SIG-M5 (cell line): ENCODE data around the gene PLEKHG4.

Source experiments
- DNase-seq: peaks from one replicate; lab custom pipeline; 2025; lab: John Stamatoyannopoulos, UW

Gene PLEKHG4

GRCh38 chr16:67294171-67294757, 14.9 kb downstream of the PLEKHG4 start:
- no peak for DNase-seq

GRCh38 chr16:67294938-67295361, 15.6 kb downstream of the PLEKHG4 start:
- DNase-seq: no peak

GRCh38 chr16:67296420-67296819, 17.1 kb downstream of the PLEKHG4 start:
- DNase-seq: no peak

- no peak for DNase-seq
Observed at GRCh38 chr16:67298277-67298676, 18.9 kb downstream of the PLEKHG4 start.

GRCh38 chr16:67299269-67299668, 19.9 kb downstream of the PLEKHG4 start:
- no peak for DNase-seq

- no peak for DNase-seq
Observed at GRCh38 chr16:67301080-67301782, 21.9 kb downstream of the PLEKHG4 start.

GRCh38 chr16:67302076-67302475, 22.7 kb downstream of the PLEKHG4 start:
- no peak for DNase-seq

- DNase-seq: no peak
Observed at GRCh38 chr16:67302970-67303369, 23.6 kb downstream of the PLEKHG4 start.

GRCh38 chr16:67304020-67304419, 24.7 kb downstream of the PLEKHG4 start:
- no peak for DNase-seq

GRCh38 chr16:67305216-67306071, 26.1 kb downstream of the PLEKHG4 start:
- DNase-seq: no peak

- DNase-seq: no peak
Observed at GRCh38 chr16:67310561-67310960, 31.2 kb downstream of the PLEKHG4 start.

- no peak for DNase-seq
Observed at GRCh38 chr16:67311607-67312488, 32.5 kb downstream of the PLEKHG4 start.

GRCh38 chr16:67312719-67313118, 33.4 kb downstream of the PLEKHG4 start:
- no peak for DNase-seq

GRCh38 chr16:67317853-67318252, 38.5 kb downstream of the PLEKHG4 start:
- DNase-seq: no peak

GRCh38 chr16:67326115-67326471, 46.8 kb downstream of the PLEKHG4 start:
- DNase-seq: no peak

- DNase-seq: no peak
Observed at GRCh38 chr16:67326472-67327309, 47.4 kb downstream of the PLEKHG4 start, which contains the start of the genes KCTD19 and LRRC36. KCTD19 (minus strand) TSS chr16:67326741; CDS start chr16:67326707, 34 bp downstream. LRRC36 (plus strand) TSS chr16:67326815; CDS start chr16:67326863, 48 bp downstream.

- DNase-seq: no peak
Observed at GRCh38 chr16:67327743-67328142, 48.4 kb downstream of the PLEKHG4 start.

GRCh38 chr16:67329901-67330300, 50.6 kb downstream of the PLEKHG4 start:
- DNase-seq: no peak

- DNase-seq: no peak
Observed at GRCh38 chr16:67333315-67333714, 54.0 kb downstream of the PLEKHG4 start.

GRCh38 chr16:67336116-67336515, 56.8 kb downstream of the PLEKHG4 start:
- no peak for DNase-seq

GRCh38 chr16:67336648-67337047, 57.3 kb downstream of the PLEKHG4 start:
- no peak for DNase-seq
